Activated effector memory CD4-positive, alpha-beta T cell treated with Interleukin-2 at 50 U/mL for 16 hours (primary cell): Measurements from ENCODE around the gene MAPK8IP3.

Experiments used
- DNase-seq: peaks from one replicate; pipeline ENCODE4 v3.0.0-alpha.2; 2020

Gene MAPK8IP3

DNA sequence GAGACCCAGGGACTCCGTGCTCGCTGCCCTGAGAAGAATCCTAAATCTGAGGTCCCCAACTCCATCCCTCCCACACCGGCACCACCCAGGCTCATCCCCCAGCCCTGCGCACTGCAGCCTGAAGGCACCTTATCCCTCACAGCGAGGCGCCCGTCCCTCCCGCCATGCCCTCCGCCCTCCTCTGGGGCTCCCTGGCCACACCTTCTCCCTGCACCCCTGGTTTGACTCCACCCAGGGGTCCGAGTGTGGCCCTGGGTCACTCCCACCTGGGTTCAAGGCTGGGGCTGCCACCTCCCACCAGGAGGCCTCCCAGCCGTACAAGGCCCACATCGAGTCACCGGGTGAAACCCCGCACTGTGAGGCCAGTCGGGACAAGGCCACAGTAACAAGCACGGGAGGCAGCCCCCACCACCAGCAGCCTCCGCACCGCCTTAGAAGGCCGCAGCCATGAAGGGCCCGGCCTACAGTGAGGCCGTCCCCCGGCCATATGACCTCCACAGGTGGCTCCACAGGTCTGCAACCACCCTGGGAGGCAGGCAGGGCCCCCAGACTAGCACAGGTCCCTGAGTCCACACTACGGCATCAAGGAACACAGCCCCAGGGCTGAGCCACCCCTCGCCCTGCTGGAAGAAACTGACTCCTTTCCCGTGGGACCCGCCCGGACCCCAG is 112.3 kb downstream of the MAPK8IP3 start:
- no peak for DNase-seq

DNA sequence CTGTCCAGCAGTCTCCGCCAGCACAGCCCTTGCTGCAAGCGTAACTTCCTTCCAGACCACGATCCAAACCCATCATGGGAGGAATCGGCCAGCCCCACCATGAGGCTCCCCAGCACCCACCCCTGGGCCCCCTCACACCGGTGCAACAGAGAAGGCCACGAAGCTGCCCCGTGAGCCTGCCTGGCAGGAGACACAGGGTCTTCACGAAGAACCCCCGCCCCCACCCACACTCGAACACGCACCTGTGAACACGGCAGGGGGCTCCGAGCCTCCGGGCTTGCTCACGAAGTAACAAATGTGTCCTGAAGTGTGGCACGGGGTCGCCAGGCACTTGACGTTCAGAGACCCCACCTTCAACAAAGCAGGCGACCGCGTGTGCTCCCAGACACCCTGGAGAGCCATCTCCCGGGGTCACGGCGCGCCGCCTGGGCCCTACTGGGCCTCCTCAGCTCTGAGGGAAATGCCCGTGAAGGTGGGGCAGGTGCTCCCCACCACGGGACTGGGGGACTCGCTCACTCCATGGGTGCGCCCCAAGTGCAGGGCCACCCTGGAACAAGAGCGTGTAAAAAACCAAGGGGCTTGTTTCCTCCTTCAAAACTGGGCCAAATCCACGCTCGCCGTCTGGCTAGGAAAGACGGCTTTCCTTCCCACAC is 113.0 kb downstream of the MAPK8IP3 start:
- DNase-seq = no peak

DNA sequence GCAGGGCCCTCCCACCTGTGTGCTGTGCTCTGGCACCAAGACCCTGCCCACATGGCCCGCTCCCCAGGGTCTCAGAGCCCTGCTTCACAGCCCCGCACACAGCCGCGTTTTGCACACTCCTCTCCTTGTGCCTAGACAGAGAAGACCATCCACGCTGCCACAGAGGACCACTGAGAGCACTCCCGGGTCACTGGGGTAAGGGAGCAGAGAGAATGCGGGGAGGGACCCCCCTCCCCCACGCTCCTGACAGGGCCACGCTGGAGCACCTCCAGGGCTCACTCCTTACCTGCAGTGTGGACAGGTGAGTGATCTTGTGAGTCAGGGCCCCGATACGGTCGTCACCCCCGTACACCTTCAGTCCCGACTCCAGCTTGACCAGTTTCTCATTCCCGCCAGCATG is 113.6 kb downstream of the MAPK8IP3 start:
- DNase-seq = no peak
